GM19455 (cell line): ENCODE results near the gene USP13.
"Not testable (repeated sequence)": the region's sequence is repeated elsewhere in the genome, so short reads cannot be mapped to it uniquely, and the experiment has no call there.

ENCODE experiments used
- ATAC-seq: cut with Tn5 transposase; IDR thresholded peaks from one replicate; pipeline ENCODE4 v1.9.1; 2021; ENCODE audit not compliant: unreplicated experiment

USP13 gene

GRCh38 chr3:179658606-179659005 lies 5.8 kb downstream of the USP13 start:
- no peak for ATAC-seq

- ATAC-seq = no peak
Measured at GRCh38 chr3:179660872-179661271, 8.0 kb downstream of the USP13 start.

- no peak for ATAC-seq
Measured at GRCh38 chr3:179661777-179662176, 8.9 kb downstream of the USP13 start.

DNA sequence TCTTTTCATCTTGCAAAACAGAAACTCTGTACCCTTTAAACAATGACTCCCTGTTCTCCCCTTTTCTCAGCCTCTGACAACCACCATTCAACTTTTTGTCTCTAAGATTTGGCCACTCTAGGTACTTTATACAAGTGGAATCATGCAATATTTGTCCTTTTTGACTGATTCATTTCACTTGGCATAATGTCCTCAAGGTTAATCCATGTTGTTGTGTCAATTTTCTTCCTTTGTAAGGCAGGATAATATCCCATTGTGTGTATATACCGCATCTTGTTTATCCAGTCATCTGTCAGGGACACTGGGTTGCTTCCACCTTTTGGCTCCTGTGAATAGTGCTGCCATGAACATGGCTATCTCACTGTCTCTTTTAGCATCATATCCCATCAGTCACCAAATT lies 10.3 kb downstream of the USP13 start:
- no peak for ATAC-seq

- ATAC-seq = no peak
Measured at GRCh38 chr3:179666030-179666429, 13.2 kb downstream of the USP13 start.

GRCh38 chr3:179666436-179667035 lies 13.7 kb downstream of the USP13 start:
- no peak for ATAC-seq

- ATAC-seq = no peak
Measured at GRCh38 chr3:179668429-179668828, 15.6 kb downstream of the USP13 start.

DNA sequence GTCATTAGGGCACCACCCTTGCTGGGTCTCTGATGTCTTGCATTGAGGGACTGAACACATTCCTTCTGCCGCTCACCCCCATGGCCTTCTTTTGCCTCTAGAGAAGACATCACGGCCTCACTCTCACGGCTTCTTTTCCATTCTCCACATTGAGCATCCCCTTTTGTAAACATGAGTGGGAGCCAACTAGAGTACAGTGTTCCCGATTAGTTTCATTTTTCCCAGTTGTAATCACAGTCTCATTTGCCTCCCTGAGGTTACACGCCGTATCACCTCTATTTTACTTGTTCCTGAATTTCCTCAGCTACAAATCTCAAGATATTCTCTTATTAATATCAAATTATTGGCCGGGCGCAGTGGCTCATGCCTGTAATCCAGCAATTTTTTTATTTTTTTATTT lies 17.5 kb downstream of the USP13 start:
- no peak for ATAC-seq

GRCh38 chr3:179671309-179671708 lies 18.5 kb downstream of the USP13 start:
- no peak for ATAC-seq

GRCh38 chr3:179671747-179672242 lies 19.0 kb downstream of the USP13 start:
- ATAC-seq = no peak

GRCh38 chr3:179672918-179673317 lies 20.1 kb downstream of the USP13 start:
- no peak for ATAC-seq

DNA sequence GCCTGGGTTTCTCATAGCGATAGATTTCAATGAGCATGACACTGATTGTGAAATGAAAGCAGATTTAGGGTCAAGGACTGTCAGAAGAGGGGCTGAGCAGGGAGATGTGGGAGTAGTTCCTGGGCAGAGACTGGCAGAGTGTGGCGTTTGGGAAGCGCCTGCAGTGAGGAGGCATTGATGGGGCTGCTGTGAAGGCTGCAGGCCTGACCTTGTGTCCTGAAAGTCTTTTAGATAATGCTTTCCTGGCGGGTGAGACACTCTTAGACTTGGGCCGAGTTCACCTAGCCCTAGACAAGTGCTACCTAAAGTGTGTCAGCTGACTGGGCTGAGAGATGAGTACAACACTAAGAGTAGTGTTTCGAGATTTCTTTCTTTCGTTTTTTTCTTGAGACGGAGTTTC lies 20.7 kb downstream of the USP13 start:
- ATAC-seq = no peak

- no peak for ATAC-seq
Measured at GRCh38 chr3:179676081-179676480, 23.2 kb downstream of the USP13 start.

GRCh38 chr3:179677884-179678283 lies 25.0 kb downstream of the USP13 start:
- no peak for ATAC-seq

- ATAC-seq = no peak
Measured at GRCh38 chr3:179681492-179682263, 28.8 kb downstream of the USP13 start.

DNA sequence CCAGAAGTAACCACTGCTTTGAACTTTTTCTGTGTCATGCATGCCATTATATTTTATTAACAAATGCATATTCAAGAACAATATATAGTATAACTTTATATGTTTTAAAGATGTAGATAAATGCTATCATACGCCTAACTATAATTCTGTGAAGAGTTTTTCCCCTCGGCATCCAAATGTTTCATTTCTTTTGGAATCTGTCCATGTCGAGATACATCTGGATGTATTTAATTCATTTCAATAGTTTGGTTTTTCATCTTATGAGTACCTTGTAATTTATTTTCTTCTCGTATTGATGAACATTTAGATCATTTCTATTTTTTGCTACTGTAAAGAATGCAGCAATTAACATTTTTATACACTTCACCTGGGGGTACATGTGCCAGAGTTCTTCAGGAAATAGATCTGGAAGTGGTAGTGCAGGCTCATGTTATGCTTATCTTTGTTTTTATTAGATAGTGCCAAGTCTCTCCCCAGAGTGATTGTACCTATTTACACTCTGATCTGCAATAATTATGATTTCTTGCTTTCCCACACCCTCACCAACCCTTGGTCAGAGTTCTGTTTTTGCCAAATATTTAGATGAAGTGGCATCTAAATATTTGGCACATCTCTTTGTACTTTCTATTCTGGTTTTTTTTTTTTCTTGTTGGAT lies 29.7 kb downstream of the USP13 start:
- no peak for ATAC-seq

- not testable (repeated sequence) for ATAC-seq
Measured at GRCh38 chr3:179683286-179683685, 30.4 kb downstream of the USP13 start.

GRCh38 chr3:179687967-179688535 lies 35.2 kb downstream of the USP13 start:
- no peak for ATAC-seq

DNA sequence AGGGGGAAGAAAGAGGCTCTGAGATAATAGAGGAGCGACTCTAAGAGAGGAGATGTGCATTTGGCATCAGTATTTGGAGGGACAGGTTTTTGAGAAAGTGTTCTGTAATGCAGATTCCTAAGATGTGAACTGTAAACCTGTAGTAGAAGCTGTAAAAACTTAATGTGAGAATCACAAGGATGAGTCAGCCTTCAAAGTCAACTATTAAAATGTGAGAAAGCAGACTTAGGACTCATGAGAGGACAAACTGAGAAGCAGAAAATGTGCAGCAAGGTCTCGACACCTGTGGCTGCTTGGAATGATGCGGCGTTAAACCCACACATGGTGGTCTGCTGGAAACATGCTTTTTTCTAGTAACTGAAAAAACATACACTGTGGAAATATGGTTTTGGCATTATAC lies 36.0 kb downstream of the USP13 start:
- ATAC-seq = no peak

GRCh38 chr3:179694731-179695130 lies 41.9 kb downstream of the USP13 start:
- no peak for ATAC-seq

DNA sequence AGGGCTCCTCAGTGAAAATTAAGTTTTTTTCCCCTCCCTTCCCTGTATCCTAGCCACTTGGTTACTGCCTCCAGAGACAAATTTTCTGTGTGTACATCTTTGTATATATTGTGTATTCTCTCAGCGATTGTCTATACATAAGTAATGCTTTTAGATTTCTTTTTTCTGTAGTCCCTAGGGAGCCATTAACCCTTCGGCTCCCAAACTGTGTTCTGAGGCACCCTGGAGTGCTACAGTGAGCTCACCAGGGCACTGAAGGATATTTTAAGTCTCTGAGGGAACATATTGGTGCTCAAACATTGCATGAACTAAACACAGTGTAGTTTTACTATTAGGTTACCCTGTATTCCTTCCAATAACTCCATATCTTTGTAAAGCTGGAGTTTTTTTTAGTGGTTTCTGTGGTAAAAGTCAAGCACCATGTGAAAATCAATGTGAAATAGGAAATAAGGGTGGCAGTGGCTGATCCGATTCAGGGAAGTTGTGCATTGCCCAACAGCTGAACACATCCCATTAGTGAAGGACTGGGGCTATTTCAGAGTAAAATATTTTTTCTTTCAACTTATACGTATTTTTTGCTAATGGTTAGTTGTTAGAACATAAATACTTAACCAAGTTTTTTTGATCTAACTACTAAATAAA lies 43.0 kb downstream of the USP13 start:
- ATAC-seq = no peak
